ENCODE data around the gene SLC47A1.

The SLC47A1 gene

DNA sequence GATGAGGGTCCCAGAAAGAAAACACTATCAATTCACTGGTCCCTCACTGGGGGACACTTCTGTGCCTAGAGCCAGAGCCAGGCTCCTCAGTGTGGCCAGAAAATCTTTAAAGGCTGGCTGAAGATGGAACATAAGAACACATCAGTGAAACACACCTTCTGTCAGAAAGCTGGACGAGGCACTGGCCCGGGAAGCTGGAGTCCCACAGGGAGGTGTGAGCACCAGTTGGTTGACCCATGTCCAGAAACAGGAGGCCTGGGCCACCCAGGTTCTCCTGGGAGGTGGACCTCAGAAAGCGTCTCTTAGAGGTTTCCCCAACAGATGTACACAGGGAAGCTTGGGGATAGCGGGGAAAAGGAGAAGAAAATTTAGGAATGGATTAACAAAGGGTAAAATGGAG, 58.7 kb downstream of the SLC47A1 start:
- Histone ChIP-seq H3K4me3 (ENCODE audit: low read depth in 1 of 2, low read length in 2 of 2) (no peak overlapping the region), H3K4me2 (ENCODE audit: insufficient read depth, low read length) (no peak overlapping the region), H3K4me1 (ENCODE audit: insufficient read depth, low read length) (no peaks in the 10 kb centered on the region), H3K9me3 (ENCODE audit: insufficient read depth, low read length, severe bottlenecking) (no peaks in the 10 kb centered on the region), H3K9ac (ENCODE audit: low read depth, low read length) (no peak overlapping the region), H3K27ac (ENCODE audit: low read length) (no peak overlapping the region), H2AFZ (ENCODE audit: low read depth, low read length) (no peak overlapping the region), H3K36me3 (ENCODE audit: insufficient read depth, low read length) (no peaks in the 10 kb centered on the region), H3K79me2 (ENCODE audit: insufficient read depth, low read length) (no peaks in the 10 kb centered on the region), H4K20me1 (ENCODE audit: insufficient read depth, low read length) (no peaks in the 10 kb centered on the region), H3K27me3 (ENCODE audit: insufficient read depth, low read length, poor library complexity) (peaks cover 5% of the 10 kb centered on the region)
- TF ChIP-seq EZH2 (IDR thresholded peaks at IDR 0.05; ENCODE audit: borderline replicate concordance, low read depth, low read length, severe bottlenecking): no peak
- TF ChIP-seq, protein P1, sequence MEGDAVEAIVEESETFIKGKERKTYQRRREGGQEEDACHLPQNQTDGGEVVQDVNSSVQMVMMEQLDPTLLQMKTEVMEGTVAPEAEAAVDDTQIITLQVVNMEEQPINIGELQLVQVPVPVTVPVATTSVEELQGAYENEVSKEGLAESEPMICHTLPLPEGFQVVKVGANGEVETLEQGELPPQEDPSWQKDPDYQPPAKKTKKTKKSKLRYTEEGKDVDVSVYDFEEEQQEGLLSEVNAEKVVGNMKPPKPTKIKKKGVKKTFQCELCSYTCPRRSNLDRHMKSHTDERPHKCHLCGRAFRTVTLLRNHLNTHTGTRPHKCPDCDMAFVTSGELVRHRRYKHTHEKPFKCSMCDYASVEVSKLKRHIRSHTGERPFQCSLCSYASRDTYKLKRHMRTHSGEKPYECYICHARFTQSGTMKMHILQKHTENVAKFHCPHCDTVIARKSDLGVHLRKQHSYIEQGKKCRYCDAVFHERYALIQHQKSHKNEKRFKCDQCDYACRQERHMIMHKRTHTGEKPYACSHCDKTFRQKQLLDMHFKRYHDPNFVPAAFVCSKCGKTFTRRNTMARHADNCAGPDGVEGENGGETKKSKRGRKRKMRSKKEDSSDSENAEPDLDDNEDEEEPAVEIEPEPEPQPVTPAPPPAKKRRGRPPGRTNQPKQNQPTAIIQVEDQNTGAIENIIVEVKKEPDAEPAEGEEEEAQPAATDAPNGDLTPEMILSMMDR (IDR thresholded peaks at IDR 0.05; ENCODE audit: borderline replicate concordance, extremely low read depth, low read length, poor library complexity, severe bottlenecking): no peak
- DNase-seq: no peak
- ATAC-seq (ENCODE audit: insufficient read depth, low read depth): no peak

DNA sequence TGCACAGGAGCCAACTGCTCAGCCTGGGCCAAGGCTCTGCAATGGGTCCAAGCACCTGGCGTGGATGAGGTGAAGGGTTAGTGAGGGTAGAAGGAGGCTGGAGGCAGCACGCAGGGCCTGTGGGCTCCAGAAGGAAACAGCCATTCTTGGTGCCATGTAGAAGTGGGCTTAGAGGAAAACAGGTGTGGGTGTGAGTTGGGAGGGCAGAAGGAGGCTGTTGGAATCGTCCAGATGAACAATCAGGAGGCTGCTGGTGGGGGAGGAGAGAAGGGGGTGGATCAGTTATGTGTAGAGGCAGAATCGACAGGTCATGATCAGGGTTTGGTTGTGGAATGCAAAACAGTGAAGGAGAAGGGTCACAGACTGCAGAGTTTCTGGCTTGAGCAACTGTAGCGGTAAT, 63.2 kb downstream of the SLC47A1 start:
- H2AFZ ChIP-seq (ENCODE audit: low read depth, low read length): no peak overlapping the region
- H3K36me3 ChIP-seq (ENCODE audit: insufficient read depth, low read length): no peaks in the 10 kb centered on the region

DNA sequence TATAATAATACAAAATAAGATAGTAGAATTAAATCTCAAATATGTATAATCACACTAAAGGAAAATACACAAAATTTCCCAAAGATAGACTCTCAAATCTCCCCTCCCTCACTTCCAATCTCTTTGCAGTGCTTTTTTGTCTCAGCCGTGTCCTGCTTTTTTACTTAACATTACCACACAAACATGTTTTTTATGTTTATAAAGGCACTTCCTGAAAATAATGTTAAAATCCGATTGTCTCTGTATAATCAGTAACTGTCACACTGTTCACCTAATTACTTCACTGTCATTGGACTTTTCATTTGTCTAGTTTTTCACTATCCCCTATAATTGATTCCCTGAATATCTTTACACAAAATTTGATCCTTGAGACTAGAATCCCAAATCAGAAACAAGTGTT, 76.7 kb downstream of the SLC47A1 start:
- H3K27ac ChIP-seq (ENCODE audit: low read length): no peak overlapping the region
- H3K36me3 ChIP-seq (ENCODE audit: insufficient read depth, low read length): no peaks in the 10 kb centered on the region
- no peaks in the 10 kb centered on the region for H4K20me1 ChIP-seq (ENCODE audit: insufficient read depth, low read length)
- no peaks in the 10 kb centered on the region for H3K79me2 ChIP-seq (ENCODE audit: insufficient read depth, low read length)
- no peak overlapping the region for H3K4me2 ChIP-seq (ENCODE audit: insufficient read depth, low read length)
- no peaks in the 10 kb centered on the region for H3K9me3 ChIP-seq (ENCODE audit: insufficient read depth, low read length, severe bottlenecking)
- H3K4me1 ChIP-seq (ENCODE audit: insufficient read depth, low read length): no peaks in the 10 kb centered on the region
- H3K9ac ChIP-seq (ENCODE audit: low read depth, low read length): no peak overlapping the region
- no peak overlapping the region for H2AFZ ChIP-seq (ENCODE audit: low read depth, low read length)
- no peak for ATAC-seq (ENCODE audit: insufficient read depth, low read depth)
- no peak for DNase-seq
- H3K27me3 ChIP-seq (ENCODE audit: insufficient read depth, low read length, poor library complexity): peaks cover 7% of the 10 kb centered on the region
- TF ChIP-seq, protein P1 (IDR thresholded peaks at IDR 0.05; ENCODE audit: borderline replicate concordance, extremely low read depth, low read length, poor library complexity, severe bottlenecking): no peak
- no peak for TF ChIP-seq EZH2 (IDR thresholded peaks at IDR 0.05; ENCODE audit: borderline replicate concordance, low read depth, low read length, severe bottlenecking)
- no peak overlapping the region for H3K4me3 ChIP-seq (ENCODE audit: low read depth in 1 of 2, low read length in 2 of 2)

More for the DNA sequence above, 63.2 kb downstream of the SLC47A1 start:
- no peak overlapping the region for H3K27ac ChIP-seq (ENCODE audit: low read length)
- H3K9ac ChIP-seq (ENCODE audit: low read depth, low read length): no peak overlapping the region
- DNase-seq (no peak), ATAC-seq (ENCODE audit: insufficient read depth, low read depth) (no peak)
- TF ChIP-seq EZH2 (IDR thresholded peaks at IDR 0.05; ENCODE audit: borderline replicate concordance, low read depth, low read length, severe bottlenecking): no peak
- TF ChIP-seq, protein P1 (IDR thresholded peaks at IDR 0.05; ENCODE audit: borderline replicate concordance, extremely low read depth, low read length, poor library complexity, severe bottlenecking): no peak
- no peaks in the 10 kb centered on the region for H3K4me1 ChIP-seq (ENCODE audit: insufficient read depth, low read length)
- no peaks in the 10 kb centered on the region for H3K27me3 ChIP-seq (ENCODE audit: insufficient read depth, low read length, poor library complexity)
- H3K79me2 ChIP-seq (ENCODE audit: insufficient read depth, low read length): no peaks in the 10 kb centered on the region
- no peak overlapping the region for H3K4me2 ChIP-seq (ENCODE audit: insufficient read depth, low read length)
- no peak overlapping the region for H3K4me3 ChIP-seq (ENCODE audit: low read depth in 1 of 2, low read length in 2 of 2)
- H4K20me1 ChIP-seq (ENCODE audit: insufficient read depth, low read length): no peaks in the 10 kb centered on the region
- H3K9me3 ChIP-seq (ENCODE audit: insufficient read depth, low read length, severe bottlenecking): no peaks in the 10 kb centered on the region

DNA sequence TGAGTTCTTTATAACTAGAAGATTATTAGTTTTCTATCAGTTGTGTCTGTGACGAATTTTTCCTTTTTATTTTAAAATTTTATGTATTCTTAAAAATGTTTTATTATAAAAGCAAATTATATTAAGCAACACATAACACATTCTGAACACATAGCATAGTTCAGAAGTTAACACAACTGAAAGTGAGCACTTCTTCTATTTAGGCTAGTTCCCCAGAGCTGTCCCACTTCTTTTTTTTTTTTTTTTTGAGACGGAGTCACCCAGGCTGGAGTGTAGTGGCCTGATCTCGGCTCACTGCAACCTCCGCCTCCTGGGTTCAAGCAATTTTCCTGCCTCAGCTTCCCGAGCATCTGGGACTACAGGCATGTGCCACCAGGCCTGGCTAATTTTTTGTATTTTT, 77.2 kb downstream of the SLC47A1 start:
- no peak for TF ChIP-seq EZH2 (IDR thresholded peaks at IDR 0.05; ENCODE audit: borderline replicate concordance, low read depth, low read length, severe bottlenecking)
- TF ChIP-seq, protein P1 (IDR thresholded peaks at IDR 0.05; ENCODE audit: borderline replicate concordance, extremely low read depth, low read length, poor library complexity, severe bottlenecking): no peak
- H4K20me1 ChIP-seq (ENCODE audit: insufficient read depth, low read length): no peaks in the 10 kb centered on the region
- no peak overlapping the region for H3K4me3 ChIP-seq (ENCODE audit: low read depth in 1 of 2, low read length in 2 of 2)
- ATAC-seq (ENCODE audit: insufficient read depth, low read depth) (no peak), DNase-seq (no peak)
- no peak overlapping the region for H3K27ac ChIP-seq (ENCODE audit: low read length)
- H3K79me2 ChIP-seq (ENCODE audit: insufficient read depth, low read length): no peaks in the 10 kb centered on the region
- no peak overlapping the region for H3K9ac ChIP-seq (ENCODE audit: low read depth, low read length)
- H3K36me3 ChIP-seq (ENCODE audit: insufficient read depth, low read length): no peaks in the 10 kb centered on the region
- H2AFZ ChIP-seq (ENCODE audit: low read depth, low read length): no peak overlapping the region
- peaks cover 7% of the 10 kb centered on the region for H3K27me3 ChIP-seq (ENCODE audit: insufficient read depth, low read length, poor library complexity)
- H3K9me3 ChIP-seq (ENCODE audit: insufficient read depth, low read length, severe bottlenecking): no peaks in the 10 kb centered on the region
- H3K4me1 ChIP-seq (ENCODE audit: insufficient read depth, low read length): no peaks in the 10 kb centered on the region
- no peak overlapping the region for H3K4me2 ChIP-seq (ENCODE audit: insufficient read depth, low read length)

Measured in DND-41 (cell line).